Stimulated activated naive B cell treated with anti-CD40 and anti-IgM and Interleukin-4, amounts not matched to agents 10 μg/mL and 1 μg/mL and 100 μg/mL, for 72 hours (primary cell): ENCODE measurements around the gene CTRL.

ENCODE experiments used
- ATAC-seq, 2 donors: fragments of 150-1000 bp; cut with Tn5 transposase; replicated peaks; 2 replicates each; pipeline ENCODE4 v1.10.0; 2021; ENCODE audit warnings: moderate library complexity in 1 of 2
- DNase-seq: peaks from one replicate; pipeline ENCODE4 v3.0.0; 2021
- H3K27ac Mint-ChIP-seq: one replicate; pipeline ENCODE4 v1.8.0; 2022; ENCODE audit warnings: mild to moderate bottlenecking, mixed read lengths
- H3K27me3 Mint-ChIP-seq, 2 donors: one replicate each; pipeline ENCODE4 v1.8.0; 2022; ENCODE audit warnings: mixed read lengths in 2 of 2
- H3K36me3 Mint-ChIP-seq, 2 donors: one replicate each; pipeline ENCODE4 v1.8.0; 2022; ENCODE audit warnings: mixed read lengths in 2 of 2, mild to moderate bottlenecking in 1 of 2
- H3K4me1 Mint-ChIP-seq, 2 donors: one replicate each; pipeline ENCODE4 v1.8.0; 2022; ENCODE audit warnings: mixed read lengths in 2 of 2, mild to moderate bottlenecking in 1 of 2
- H3K4me3 Mint-ChIP-seq, 2 donors: one replicate each; pipeline ENCODE4 v1.8.0; 2022; ENCODE audit warnings: mild to moderate bottlenecking in 2 of 2, mixed read lengths in 2 of 2, moderate library complexity in 1 of 2
- H3K9me3 Mint-ChIP-seq, 2 donors: one replicate each; pipeline ENCODE4 v1.8.0; 2022; ENCODE audit warnings: mixed read lengths in 2 of 2, mild to moderate bottlenecking in 1 of 2

CTRL gene

GRCh38 chr16:67951485-67951884, 19.8 kb upstream of the CTRL start:
- no peak for DNase-seq

GRCh38 chr16:67950335-67950843, 18.7 kb upstream of the CTRL start:
- Mint-ChIP-seq H3K4me1 (no peaks in the 10 kb centered on the region), H3K27me3 (no peaks in the 10 kb centered on the region), H3K36me3 (peaks cover 41 to 55% of the 10 kb centered on the region in 2 donors), H3K27ac (peak overlapping the region; percentile 76), H3K9me3 (no peaks in the 10 kb centered on the region), H3K4me3 (no peak overlapping the region)
- DNase-seq (no peak), ATAC-seq (no peak)

More at GRCh38 chr16:67951485-67951884, 19.8 kb upstream of the CTRL start:
- H3K4me3 Mint-ChIP-seq, result no peak overlapping the region
- no peak for ATAC-seq
- H3K27ac Mint-ChIP-seq, result peak overlapping the region; percentile 59
- peaks cover 35 to 46% of the 10 kb centered on the region in 2 donors for H3K36me3 Mint-ChIP-seq
- H3K4me1 Mint-ChIP-seq, result no peaks in the 10 kb centered on the region
- no peaks in the 10 kb centered on the region for H3K9me3 Mint-ChIP-seq
- no peaks in the 10 kb centered on the region for H3K27me3 Mint-ChIP-seq

- no peak overlapping the region for H3K4me3 Mint-ChIP-seq
Measured at GRCh38 chr16:67949645-67950044, 18.0 kb upstream of the CTRL start.

GRCh38 chr16:67948015-67948414, 16.4 kb upstream of the CTRL start:
- peaks cover 0 to 9% of the 10 kb centered on the region in 2 donors for H3K4me1 Mint-ChIP-seq
- ATAC-seq, result no peak
- H3K27ac Mint-ChIP-seq, result peak overlapping the region; percentile 75
- no peaks in the 10 kb centered on the region for H3K9me3 Mint-ChIP-seq
- DNase-seq, result no peak
- H3K27me3 Mint-ChIP-seq, result no peaks in the 10 kb centered on the region
- H3K36me3 Mint-ChIP-seq, result peaks cover 42 to 43% of the 10 kb centered on the region in 2 donors
- H3K4me3 Mint-ChIP-seq, result peak overlapping the region in 1 of 2 donors; percentile 8

More at GRCh38 chr16:67949645-67950044, 18.0 kb upstream of the CTRL start:
- no peak for ATAC-seq
- H3K36me3 Mint-ChIP-seq, result peaks cover 42 to 49% of the 10 kb centered on the region in 2 donors
- no peaks in the 10 kb centered on the region for H3K9me3 Mint-ChIP-seq
- H3K27me3 Mint-ChIP-seq, result no peaks in the 10 kb centered on the region
- DNase-seq, result no peak
- no peaks in the 10 kb centered on the region for H3K4me1 Mint-ChIP-seq
- H3K27ac Mint-ChIP-seq, result no peak overlapping the region

GRCh38 chr16:67946966-67947558, 15.4 kb upstream of the CTRL start:
- Mint-ChIP-seq H3K27ac (peak overlapping the region; percentile 51), H3K36me3 (peaks cover 42 to 43% of the 10 kb centered on the region in 2 donors), H3K4me1 (peaks cover 2 to 17% of the 10 kb centered on the region in 2 donors), H3K4me3 (no peak overlapping the region), H3K9me3 (no peaks in the 10 kb centered on the region), H3K27me3 (no peaks in the 10 kb centered on the region)
- DNase-seq (no peak), ATAC-seq (no peak)

- no peaks in the 10 kb centered on the region for H3K9me3 Mint-ChIP-seq
- no peak overlapping the region for H3K4me3 Mint-ChIP-seq
- peak overlapping the region; percentile 57 for H3K27ac Mint-ChIP-seq
- peaks cover 40 to 41% of the 10 kb centered on the region in 2 donors for H3K36me3 Mint-ChIP-seq
- DNase-seq (no peak), ATAC-seq (no peak)
- H3K27me3 Mint-ChIP-seq, result no peaks in the 10 kb centered on the region
- peaks cover 7 to 24% of the 10 kb centered on the region in 2 donors for H3K4me1 Mint-ChIP-seq
Measured at GRCh38 chr16:67946128-67946569, 14.5 kb upstream of the CTRL start.

- H3K27ac Mint-ChIP-seq, result peak overlapping the region; percentile 9
- H3K4me1 Mint-ChIP-seq, result peaks cover 7 to 28% of the 10 kb centered on the region in 2 donors
- H3K27me3 Mint-ChIP-seq, result no peaks in the 10 kb centered on the region
- no peaks in the 10 kb centered on the region for H3K9me3 Mint-ChIP-seq
- H3K36me3 Mint-ChIP-seq, result peaks cover 39 to 41% of the 10 kb centered on the region in 2 donors
- ATAC-seq (no peak), DNase-seq (no peak)
- no peak overlapping the region for H3K4me3 Mint-ChIP-seq
Measured at GRCh38 chr16:67945392-67945933, 13.8 kb upstream of the CTRL start.

- Mint-ChIP-seq H3K27me3 (no peaks in the 10 kb centered on the region), H3K9me3 (no peaks in the 10 kb centered on the region), H3K4me1 (peaks cover 14 to 34% of the 10 kb centered on the region in 2 donors), H3K4me3 (no peak overlapping the region), H3K36me3 (peaks cover 40 to 42% of the 10 kb centered on the region in 2 donors), H3K27ac (peak overlapping the region; percentile 75)
- DNase-seq (no peak), ATAC-seq (no peak)
Measured at GRCh38 chr16:67944690-67945391, 13.2 kb upstream of the CTRL start.

- peaks cover 17 to 42% of the 10 kb centered on the region in 2 donors for H3K4me1 Mint-ChIP-seq
- DNase-seq (no peak), ATAC-seq (no peak)
- H3K4me3 Mint-ChIP-seq, result peak within 1 kb of the TSS in 1 of 2 donors; percentile 43
- peak within 1 kb of the TSS; percentile 75 for H3K27ac Mint-ChIP-seq
- no peaks in the 10 kb centered on the region for H3K27me3 Mint-ChIP-seq
- no peaks in the 10 kb centered on the region for H3K9me3 Mint-ChIP-seq
- peaks cover 45 to 46% of the 10 kb centered on the region in 2 donors for H3K36me3 Mint-ChIP-seq
Measured at GRCh38 chr16:67943619-67944504, 12.2 kb upstream of the CTRL start, which contains the start of gene LCAT. TSS of gene LCAT (minus strand) at chr16:67944120. CDS start at chr16:67944101, 19 bp downstream.

GRCh38 chr16:67943256-67943618, 11.6 kb upstream of the CTRL start:
- no peak for DNase-seq
- no peak for ATAC-seq
- H3K36me3 Mint-ChIP-seq, result peaks cover 43 to 44% of the 10 kb centered on the region in 2 donors
- no peaks in the 10 kb centered on the region for H3K27me3 Mint-ChIP-seq
- H3K9me3 Mint-ChIP-seq, result no peaks in the 10 kb centered on the region
- peak overlapping the region; percentile 59 for H3K27ac Mint-ChIP-seq
- peaks cover 17 to 42% of the 10 kb centered on the region in 2 donors for H3K4me1 Mint-ChIP-seq
- H3K4me3 Mint-ChIP-seq, result no peak overlapping the region

GRCh38 chr16:67942510-67943255, 11.0 kb upstream of the CTRL start:
- no peak overlapping the region for H3K4me3 Mint-ChIP-seq
- peaks cover 17 to 42% of the 10 kb centered on the region in 2 donors for H3K4me1 Mint-ChIP-seq
- ATAC-seq, result no peak
- DNase-seq, result no peak
- H3K36me3 Mint-ChIP-seq, result peaks cover 41 to 42% of the 10 kb centered on the region in 2 donors
- no peaks in the 10 kb centered on the region for H3K9me3 Mint-ChIP-seq
- H3K27me3 Mint-ChIP-seq, result no peaks in the 10 kb centered on the region
- H3K27ac Mint-ChIP-seq, result peak overlapping the region; percentile 56

GRCh38 chr16:67942200-67942509, 10.5 kb upstream of the CTRL start:
- DNase-seq (no peak), ATAC-seq (peak; percentile 65 to 68)
- no peak overlapping the region for H3K27ac Mint-ChIP-seq
- no peak overlapping the region for H3K4me3 Mint-ChIP-seq
- no peaks in the 10 kb centered on the region for H3K27me3 Mint-ChIP-seq
- H3K36me3 Mint-ChIP-seq, result peaks cover 40 to 43% of the 10 kb centered on the region in 2 donors
- H3K4me1 Mint-ChIP-seq, result peaks cover 20 to 47% of the 10 kb centered on the region in 2 donors
- H3K9me3 Mint-ChIP-seq, result no peaks in the 10 kb centered on the region

GRCh38 chr16:67941469-67942199, 10.0 kb upstream of the CTRL start:
- no peaks in the 10 kb centered on the region for H3K27me3 Mint-ChIP-seq
- ATAC-seq, result no peak
- H3K27ac Mint-ChIP-seq, result no peak overlapping the region
- peaks cover 42 to 44% of the 10 kb centered on the region in 2 donors for H3K36me3 Mint-ChIP-seq
- H3K4me3 Mint-ChIP-seq, result no peak overlapping the region
- no peak for DNase-seq
- peaks cover 24 to 50% of the 10 kb centered on the region in 2 donors for H3K4me1 Mint-ChIP-seq
- H3K9me3 Mint-ChIP-seq, result no peaks in the 10 kb centered on the region
